ENCODE results near the gene KIF21B. TPM values are rescaled to one million over a fixed set of nuclear protein-coding genes. Genes with fewer than 3 reads are reported as not detected.

The KIF21B gene
- polyA plus RNA-seq, 1 experiment = 0.24 TPM

DNA sequence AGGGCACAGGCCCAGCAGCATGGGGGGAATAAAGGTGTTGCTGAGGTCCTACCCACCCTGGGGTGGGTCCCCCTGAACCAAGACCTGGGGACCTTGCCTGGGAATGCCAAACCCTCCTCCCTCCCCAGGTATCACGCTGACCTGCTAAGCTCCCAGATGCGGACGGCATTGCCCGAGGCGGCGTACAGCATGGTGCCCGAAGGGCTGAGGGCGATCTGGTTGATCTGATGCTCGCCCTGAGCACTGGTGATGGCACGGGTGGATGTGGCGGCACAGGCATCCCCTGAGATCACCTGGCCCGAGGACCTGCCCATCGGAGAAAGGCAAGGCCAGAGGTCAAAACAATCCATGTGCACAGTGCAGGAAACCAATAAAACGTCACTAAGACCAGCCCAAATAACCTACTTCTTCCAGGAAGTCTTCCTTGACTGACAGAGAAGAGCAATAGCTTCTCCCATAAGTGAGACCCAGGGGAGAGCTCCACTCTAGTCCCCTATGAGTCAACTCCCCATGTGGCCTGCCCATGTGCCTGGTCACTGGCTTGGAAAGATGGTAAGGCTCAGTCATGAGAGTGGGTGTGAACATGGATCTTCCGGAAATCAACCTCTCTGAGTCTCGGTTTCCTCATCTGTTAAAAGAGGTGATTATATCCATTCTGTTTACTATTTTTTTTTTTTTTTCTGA is 46.3 kb downstream of the KIF21B start:
- POLR2A ChIA-PET = no interaction called here
- DNase-seq (ENCODE audit: low read depth, low spot score) = no peak
- Histone ChIP-seq H3K9me3 (ENCODE audit: control insufficient read depth, insufficient read depth, low read length) (peaks cover 7% of the 10 kb centered on the region), H3K27me3 (ENCODE audit: control insufficient read depth, insufficient read depth, low read length) (no peaks in the 10 kb centered on the region), H3K4me3 (ENCODE audit: low read depth, low read length) (no peak overlapping the region), H3K27ac (ENCODE audit: low read depth, low read length) (no peak overlapping the region)
- CTCF ChIA-PET = interaction anchor here (0.8 to 2.9 kb wide), 2 partner anchors 11 to 65 kb away, joined by 3 to 14 read pairs; no protein-coding TSS in a partner anchor
- TF ChIP-seq, protein P1, sequence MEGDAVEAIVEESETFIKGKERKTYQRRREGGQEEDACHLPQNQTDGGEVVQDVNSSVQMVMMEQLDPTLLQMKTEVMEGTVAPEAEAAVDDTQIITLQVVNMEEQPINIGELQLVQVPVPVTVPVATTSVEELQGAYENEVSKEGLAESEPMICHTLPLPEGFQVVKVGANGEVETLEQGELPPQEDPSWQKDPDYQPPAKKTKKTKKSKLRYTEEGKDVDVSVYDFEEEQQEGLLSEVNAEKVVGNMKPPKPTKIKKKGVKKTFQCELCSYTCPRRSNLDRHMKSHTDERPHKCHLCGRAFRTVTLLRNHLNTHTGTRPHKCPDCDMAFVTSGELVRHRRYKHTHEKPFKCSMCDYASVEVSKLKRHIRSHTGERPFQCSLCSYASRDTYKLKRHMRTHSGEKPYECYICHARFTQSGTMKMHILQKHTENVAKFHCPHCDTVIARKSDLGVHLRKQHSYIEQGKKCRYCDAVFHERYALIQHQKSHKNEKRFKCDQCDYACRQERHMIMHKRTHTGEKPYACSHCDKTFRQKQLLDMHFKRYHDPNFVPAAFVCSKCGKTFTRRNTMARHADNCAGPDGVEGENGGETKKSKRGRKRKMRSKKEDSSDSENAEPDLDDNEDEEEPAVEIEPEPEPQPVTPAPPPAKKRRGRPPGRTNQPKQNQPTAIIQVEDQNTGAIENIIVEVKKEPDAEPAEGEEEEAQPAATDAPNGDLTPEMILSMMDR (IDR thresholded peaks at IDR 0.05; ENCODE audit: low read depth, low read length) = no peak

DNA sequence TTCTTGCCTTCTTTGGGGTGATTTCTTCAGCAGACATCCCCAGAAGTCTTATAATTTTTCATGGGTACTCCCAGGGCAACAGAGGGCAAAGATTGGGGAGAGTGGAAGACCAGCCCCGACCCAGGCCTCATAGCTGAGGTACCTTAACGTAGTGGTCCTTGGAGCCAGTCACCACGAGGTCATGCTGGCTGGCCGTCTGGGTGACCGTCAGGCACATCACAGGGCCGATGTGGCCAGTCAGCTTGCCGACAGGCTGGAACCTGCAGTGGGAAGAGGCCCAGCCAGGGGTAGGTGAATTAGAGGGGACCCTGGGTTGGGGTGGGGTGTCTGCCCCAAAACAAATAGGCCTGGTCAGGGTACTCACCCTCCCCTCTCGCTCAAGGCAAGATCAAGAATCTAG is 46.9 kb downstream of the KIF21B start:
- Histone ChIP-seq H3K27me3 (ENCODE audit: control insufficient read depth, insufficient read depth, low read length) (no peaks in the 10 kb centered on the region), H3K9me3 (ENCODE audit: control insufficient read depth, insufficient read depth, low read length) (peaks cover 7% of the 10 kb centered on the region), H3K4me3 (ENCODE audit: low read depth, low read length) (no peak overlapping the region), H3K27ac (ENCODE audit: low read depth, low read length) (no peak overlapping the region)
- no peak for DNase-seq (ENCODE audit: low read depth, low spot score)
- TF ChIP-seq, protein P1 (IDR thresholded peaks at IDR 0.05; ENCODE audit: low read depth, low read length) = no peak
- ChIA-PET CTCF (interaction anchor here (2.9 kb wide), 1 partner anchor 66 kb away, joined by 14 read pairs; no protein-coding TSS in a partner anchor), POLR2A (no interaction called here)

DNA sequence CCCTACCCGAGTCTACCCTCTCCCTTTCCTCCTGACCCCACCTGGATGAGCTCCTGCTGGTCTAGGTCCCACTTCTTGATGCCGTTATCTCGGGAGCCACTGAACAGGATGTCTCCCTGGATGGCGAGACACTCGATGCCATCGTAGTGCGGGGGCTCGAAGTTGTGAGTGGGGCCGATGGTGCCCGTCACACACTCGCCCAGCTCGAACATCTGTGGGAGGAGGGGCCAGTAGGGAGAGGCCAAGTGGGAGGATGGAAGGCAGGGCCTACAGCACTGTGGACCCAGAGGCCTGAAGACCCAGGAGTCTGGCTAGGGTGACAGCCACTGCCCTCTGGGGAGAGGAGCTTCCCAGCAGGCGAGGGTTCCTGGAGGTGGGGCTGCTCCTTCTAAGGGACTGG is 48.1 kb downstream of the KIF21B start:
- CTCF ChIA-PET = interaction anchor here (1.0 to 2.9 kb wide), 2 partner anchors 46 to 67 kb away, joined by 3 to 14 read pairs; no protein-coding TSS in a partner anchor
- no peaks in the 10 kb centered on the region for H3K27me3 ChIP-seq (ENCODE audit: control insufficient read depth, insufficient read depth, low read length)
- no peak overlapping the region for H3K4me3 ChIP-seq (ENCODE audit: low read depth, low read length)
- DNase-seq (ENCODE audit: low read depth, low spot score) = no peak
- no peak overlapping the region for H3K27ac ChIP-seq (ENCODE audit: low read depth, low read length)
- POLR2A ChIA-PET = no interaction called here
- TF ChIP-seq, protein P1 (IDR thresholded peaks at IDR 0.05; ENCODE audit: low read depth, low read length) = no peak
- peaks cover 6% of the 10 kb centered on the region for H3K9me3 ChIP-seq (ENCODE audit: control insufficient read depth, insufficient read depth, low read length)

DNA sequence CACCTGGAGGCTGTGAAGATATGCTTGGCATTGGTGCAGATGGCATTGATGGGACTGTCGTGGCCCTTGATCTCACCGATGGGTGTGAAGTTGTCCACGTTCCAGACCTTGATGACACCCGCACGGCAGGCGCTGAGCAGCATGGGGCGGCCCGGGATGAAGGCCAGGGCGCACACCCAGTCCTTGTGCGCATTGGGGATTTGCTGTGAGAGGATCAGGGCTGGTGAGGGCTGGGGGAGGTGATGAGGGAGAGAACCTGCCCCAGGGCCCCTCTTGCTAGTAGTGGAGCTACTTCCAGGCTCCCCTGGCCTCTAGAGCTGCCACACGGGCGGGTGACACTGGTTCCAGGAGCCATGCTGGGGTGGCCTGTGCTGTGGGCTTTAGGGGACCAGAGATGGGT is 48.8 kb downstream of the KIF21B start:
- Histone ChIP-seq H3K4me3 (ENCODE audit: low read depth, low read length) (no peak overlapping the region), H3K27me3 (ENCODE audit: control insufficient read depth, insufficient read depth, low read length) (no peaks in the 10 kb centered on the region), H3K27ac (ENCODE audit: low read depth, low read length) (no peak overlapping the region), H3K9me3 (ENCODE audit: control insufficient read depth, insufficient read depth, low read length) (peaks cover 2% of the 10 kb centered on the region; the same call in 1 of the 2 replicates)
- TF ChIP-seq, protein P1 (IDR thresholded peaks at IDR 0.05; ENCODE audit: low read depth, low read length) = no peak
- POLR2A ChIA-PET = no interaction called here
- no peak for DNase-seq (ENCODE audit: low read depth, low spot score)
- CTCF ChIA-PET = interaction anchor here (1.0 to 2.9 kb wide), 2 partner anchors 47 to 67 kb away, joined by 3 to 14 read pairs; no protein-coding TSS in a partner anchor

DNA sequence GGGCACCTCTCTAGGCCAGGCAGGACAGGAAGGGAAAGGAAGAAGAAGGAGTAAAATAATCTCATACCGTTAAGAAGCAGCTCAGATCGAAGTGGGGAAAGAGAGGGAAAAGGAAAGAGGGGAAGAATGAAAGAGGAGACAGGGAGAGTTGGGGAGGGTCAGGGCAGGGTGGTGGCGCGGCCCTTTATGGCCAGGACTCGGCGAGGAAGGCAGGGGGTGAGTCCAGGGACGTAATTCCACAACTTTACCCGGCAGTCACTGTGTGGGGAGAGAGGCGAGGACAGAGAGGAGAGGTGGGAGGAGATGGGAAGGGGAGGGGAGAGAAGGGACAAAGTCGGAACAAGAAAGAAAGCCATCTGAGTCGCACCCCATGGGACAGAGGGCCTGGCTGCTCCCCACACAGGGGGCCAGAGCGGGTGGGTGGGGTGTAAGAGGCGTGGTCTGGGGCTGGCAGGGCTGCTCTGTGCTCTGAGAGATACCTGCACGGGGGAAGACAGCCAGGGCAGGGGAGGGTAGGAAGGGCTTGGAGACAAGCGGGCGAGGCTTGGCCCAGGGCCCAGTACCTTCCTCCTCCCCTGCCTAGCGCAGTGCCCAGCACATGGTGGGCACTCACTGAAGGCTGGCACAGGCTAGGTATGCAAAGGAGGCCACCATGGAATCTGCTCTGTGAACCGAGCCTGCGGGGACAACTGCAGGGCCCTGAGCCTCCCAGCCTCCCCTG is 49.4 kb downstream of the KIF21B start:
- POLR2A ChIA-PET = no interaction called here
- TF ChIP-seq, protein P1 (IDR thresholded peaks at IDR 0.05; ENCODE audit: low read depth, low read length) = no peak
- DNase-seq (ENCODE audit: low read depth, low spot score) = no peak
- CTCF ChIA-PET = interaction anchor here (1.7 to 4.1 kb wide), 5 partner anchors 9 to 139 kb away, joined by 4 to 64 read pairs (median 31); partner anchors contain the start of gene CACNA1S
- Histone ChIP-seq H3K9me3 (ENCODE audit: control insufficient read depth, insufficient read depth, low read length) (no peaks in the 10 kb centered on the region; the same call in 1 of the 2 replicates), H3K27me3 (ENCODE audit: control insufficient read depth, insufficient read depth, low read length) (no peaks in the 10 kb centered on the region), H3K27ac (ENCODE audit: low read depth, low read length) (no peak overlapping the region), H3K4me3 (ENCODE audit: low read depth, low read length) (no peak overlapping the region)
